Body of pancreas (tissue), 4 donors: ENCODE results near the gene AEN. TPM values are rescaled to one million over a fixed set of nuclear protein-coding genes. Genes with fewer than 3 reads are reported as not detected.
A peak's percentile ranks its signal among the peaks of the same experiment; 100 is the strongest.

Experiments
- ATAC-seq: fragments of 150-250 bp; one replicate; pipeline ENCODE4 v1.9.1; 2016
- DNase-seq, 4 donors: peaks; one replicate each; pipeline ENCODE4 v3.0.0-alpha.2; 2019
- H3K27ac ChIP-seq, 4 donors: fragments of 200-600 bp; sonication (generic); 1 replicate in 3 of 4; 2 replicates in 1 of 4; pipeline versions ENCODE4 v1.5.1 to v1.6.1; 2016 to 2019; ENCODE audit warnings: mild to moderate bottlenecking in 1 of 4, mixed read lengths in 1 of 4, moderate library complexity in 1 of 4
- H3K27me3 ChIP-seq, 2 donors: fragments of 200-600 bp; sonication (generic); one replicate each; pipeline ENCODE4 v1.6.0; 2016; ENCODE audit warnings: mild to moderate bottlenecking in 1 of 2
- H3K36me3 ChIP-seq, 2 donors: fragments of 200-600 bp; sonication (generic); replicated peaks in 1 of 2; 2 replicates each; pipeline ENCODE4 v1.5.1; 2016; ENCODE audit warnings: low read depth in 2 of 2; ENCODE audit not compliant: insufficient read depth in 1 of 2
- H3K4me1 ChIP-seq: fragments of 200-600 bp; sonication (generic); one replicate; pipeline ENCODE4 v1.6.0; 2016
- H3K4me3 ChIP-seq, 2 donors: fragments of 200-600 bp; sonication (generic); 1 replicate in 1 of 2; 2 replicates in 1 of 2; pipeline ENCODE4 v1.5.1; 2016 to 2019
- H3K9me3 ChIP-seq, 3 donors: fragments of 200-600 bp; sonication (generic); 1 replicate in 2 of 3; 2 replicates in 1 of 3; pipeline ENCODE4 v1.5.1; 2016
- POLR2A ChIP-seq, 3 donors: fragments of 450-650 bp; IDR thresholded peaks; one replicate each; pipeline ENCODE4 v1.6.1; 2016; ENCODE audit warnings: antibody characterized with exemption in 3 of 3, mild to moderate bottlenecking in 2 of 3
- WGBS, 2 donors: methylation state at CpG; one replicate each; pipeline ENCODE4 v1.1.5; 2017; 5-methylcytosine and 5-hydroxymethylcytosine counted together
- intact Hi-C: fragments of 100-400 bp; cut with DNase I; formaldehyde crosslinking; loops from one replicate; pipeline ENCODE4 v1.15.1; 2023
- total RNA-seq, 2 donors: library from RNA; depleted of rRNA; stranded (reverse); fragments of >200 nt; gene quantifications; one replicate each; pipeline ENCODE4 v1.1.0, GENCODE V29; 2016
- TF ChIP-seq, protein P1 (sequence below), 7 experiments: fragments of 450-650 bp in 4 of 7; fragments of 200-600 bp in 3 of 7; sonication (generic) in 3 of 7; IDR thresholded peaks; one replicate each; pipeline ENCODE4 v1.5.1; 2016 to 2019; ENCODE audit warnings: antibody characterized with exemption in 7 of 7

Gene AEN
- total RNA-seq, 2 donors from 2014 or later = 20.4 to 23.3 TPM

- no peak for TF ChIP-seq POLR2A (IDR thresholded peaks at IDR 0.05)
- TF ChIP-seq, protein P1, sequence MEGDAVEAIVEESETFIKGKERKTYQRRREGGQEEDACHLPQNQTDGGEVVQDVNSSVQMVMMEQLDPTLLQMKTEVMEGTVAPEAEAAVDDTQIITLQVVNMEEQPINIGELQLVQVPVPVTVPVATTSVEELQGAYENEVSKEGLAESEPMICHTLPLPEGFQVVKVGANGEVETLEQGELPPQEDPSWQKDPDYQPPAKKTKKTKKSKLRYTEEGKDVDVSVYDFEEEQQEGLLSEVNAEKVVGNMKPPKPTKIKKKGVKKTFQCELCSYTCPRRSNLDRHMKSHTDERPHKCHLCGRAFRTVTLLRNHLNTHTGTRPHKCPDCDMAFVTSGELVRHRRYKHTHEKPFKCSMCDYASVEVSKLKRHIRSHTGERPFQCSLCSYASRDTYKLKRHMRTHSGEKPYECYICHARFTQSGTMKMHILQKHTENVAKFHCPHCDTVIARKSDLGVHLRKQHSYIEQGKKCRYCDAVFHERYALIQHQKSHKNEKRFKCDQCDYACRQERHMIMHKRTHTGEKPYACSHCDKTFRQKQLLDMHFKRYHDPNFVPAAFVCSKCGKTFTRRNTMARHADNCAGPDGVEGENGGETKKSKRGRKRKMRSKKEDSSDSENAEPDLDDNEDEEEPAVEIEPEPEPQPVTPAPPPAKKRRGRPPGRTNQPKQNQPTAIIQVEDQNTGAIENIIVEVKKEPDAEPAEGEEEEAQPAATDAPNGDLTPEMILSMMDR (IDR thresholded peaks at IDR 0.05) = peak in 1 of 7 experiments; percentile 15
- H3K27me3 ChIP-seq = no peaks in the 10 kb centered on the region
- no peaks in the 10 kb centered on the region for H3K9me3 ChIP-seq
- peaks cover 36% of the 10 kb centered on the region for H3K4me1 ChIP-seq
- WGBS, 2 donors = 26 to 30% methylated on average over 4 of the region's 4 CpGs
- intact Hi-C loops = no loop called here
- ATAC-seq = peak; percentile 84
- peak overlapping the region in 3 of 4 donors; percentile 41 to 70 (median 51) for H3K27ac ChIP-seq
- peak; percentile 54 to 72 (median 66) for DNase-seq
- no peaks in the 10 kb centered on the region for H3K36me3 ChIP-seq
- H3K4me3 ChIP-seq = no peak overlapping the region
These were observed 40.8 kb downstream of the AEN start for GRCh38 chr15:88661761-88662556.

- Histone ChIP-seq H3K27ac (peak overlapping the region in 3 of 4 donors; percentile 15 to 70 (median 67)), H3K4me3 (no peak overlapping the region), H3K4me1 (peaks cover 36% of the 10 kb centered on the region), H3K9me3 (no peaks in the 10 kb centered on the region), H3K36me3 (no peaks in the 10 kb centered on the region), H3K27me3 (no peaks in the 10 kb centered on the region)
- ATAC-seq = peak; percentile 71
- intact Hi-C loops = no loop called here
- DNase-seq = peak; percentile 49 to 74 (median 69)
- no peak for TF ChIP-seq POLR2A (IDR thresholded peaks at IDR 0.05)
- TF ChIP-seq, protein P1 (IDR thresholded peaks at IDR 0.05) = no peak
- WGBS, 2 donors = 64 to 75% methylated on average over 3 to 6 of the region's 6 CpGs
These were observed 42.0 kb downstream of the AEN start for GRCh38 chr15:88663141-88663621.

DNA sequence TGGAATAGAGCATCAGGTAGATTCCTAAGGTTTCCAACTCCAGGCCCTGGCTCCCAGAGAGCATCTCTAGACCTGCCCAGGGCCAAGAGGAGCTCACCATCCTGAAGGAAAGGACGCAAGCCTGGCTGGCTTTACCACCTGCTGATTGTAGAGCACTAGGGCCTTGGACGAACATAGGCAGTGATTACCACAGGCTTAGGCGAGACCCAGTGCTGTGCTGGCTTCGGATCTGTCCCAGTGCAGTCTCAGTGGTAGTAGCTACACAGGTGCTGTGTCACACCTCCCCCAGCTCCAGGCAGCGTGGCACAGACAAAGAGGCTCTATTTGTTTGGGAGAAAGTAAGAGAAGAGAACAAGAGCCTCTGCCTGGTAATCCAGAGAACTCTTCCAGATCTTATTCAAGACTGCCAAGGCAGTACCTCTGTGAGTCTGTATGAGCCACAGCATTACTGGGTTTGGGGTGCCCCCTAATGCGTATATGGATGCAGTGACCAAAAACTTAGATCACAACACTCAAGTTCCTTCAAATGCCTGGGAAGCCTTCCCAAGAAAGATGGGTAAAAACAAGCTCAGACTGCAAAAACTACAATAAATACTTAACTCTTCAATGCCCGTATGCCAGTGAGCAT is 43.1 kb downstream of the AEN start:
- H3K27ac ChIP-seq = no peak overlapping the region
- WGBS, 2 donors = 83 to 89% methylated on average over 6 to 7 of the region's 7 CpGs

GRCh38 chr15:88674661-88675060 is 53.5 kb downstream of the AEN start:
- H3K4me3 ChIP-seq = no peak overlapping the region
- no peaks in the 10 kb centered on the region for H3K9me3 ChIP-seq
- ATAC-seq (no peak), DNase-seq (no peak)
- 83 to 88% methylated on average over 4 of the region's 4 CpGs for whole genome bisulfite sequencing, 2 donors
- no peak overlapping the region for H3K27ac ChIP-seq
- no peaks in the 10 kb centered on the region for H3K36me3 ChIP-seq
- TF ChIP-seq POLR2A (IDR thresholded peaks at IDR 0.05) = no peak
- TF ChIP-seq, protein P1 (IDR thresholded peaks at IDR 0.05) = no peak
- intact Hi-C loops = no loop called here
- no peaks in the 10 kb centered on the region for H3K4me1 ChIP-seq
- no peaks in the 10 kb centered on the region for H3K27me3 ChIP-seq

More for the DNA sequence above, 43.1 kb downstream of the AEN start:
- intact Hi-C loops = no loop called here
- Histone ChIP-seq H3K9me3 (no peaks in the 10 kb centered on the region), H3K4me3 (no peak overlapping the region), H3K27me3 (no peaks in the 10 kb centered on the region), H3K36me3 (no peaks in the 10 kb centered on the region), H3K4me1 (peaks cover 36% of the 10 kb centered on the region)
- ATAC-seq (no peak), DNase-seq (peak in 1 of 4 donors; percentile 28)
- TF ChIP-seq, protein P1 (IDR thresholded peaks at IDR 0.05) = peak in 4 of 7 experiments; percentile 25 to 43 (median 30)
- no peak for TF ChIP-seq POLR2A (IDR thresholded peaks at IDR 0.05)
